T-helper 2 cell treated with Interferon-gamma antibody and Interleukin-4, amounts not matched to agents 100 ng/mL and 5 ng/mL, for 36 hours (primary cell): ENCODE measurements around the gene KAT6B. TPM values are rescaled to one million over a fixed set of nuclear protein-coding genes. Genes with fewer than 3 reads are reported as not detected.
"Not testable (repeated sequence)": the region's sequence is repeated elsewhere in the genome, so short reads cannot be mapped to it uniquely, and the experiment has no call there.

Experiments used
- intact Hi-C: fragments of 100-400 bp; cut with micrococcal nuclease; formaldehyde crosslinking; loops from one replicate; pipeline ENCODE4 v1.15.1; 2023
- total RNA-seq: library from RNA; stranded (reverse); gene quantifications from 2 replicates; pipeline ENCODE4 v1.2.3, GENCODE V29; 2022

The KAT6B gene
- total RNA-seq, 1 donor from 2014 or later = 29.9 TPM

DNA sequence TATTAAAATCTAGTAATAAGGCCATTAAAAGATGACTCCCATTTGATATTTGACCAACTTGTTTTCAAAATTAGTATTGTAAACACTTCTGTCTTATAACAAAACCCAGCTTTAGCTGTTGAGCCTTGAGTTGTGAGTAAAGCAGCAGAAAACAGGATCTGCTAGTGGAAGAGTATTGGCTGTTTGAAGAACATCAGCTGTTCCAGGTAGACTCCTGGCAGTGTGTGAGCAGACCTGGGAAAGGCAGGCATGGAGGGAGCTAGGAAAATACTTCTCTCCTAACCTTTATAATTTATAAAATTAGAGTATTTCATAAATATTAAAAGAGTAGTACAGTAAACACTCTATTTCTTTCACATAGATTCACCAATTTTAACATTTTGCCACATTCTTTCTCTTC is 29.0 kb downstream of the KAT6B start:
- intact Hi-C loops = no loop called here

DNA sequence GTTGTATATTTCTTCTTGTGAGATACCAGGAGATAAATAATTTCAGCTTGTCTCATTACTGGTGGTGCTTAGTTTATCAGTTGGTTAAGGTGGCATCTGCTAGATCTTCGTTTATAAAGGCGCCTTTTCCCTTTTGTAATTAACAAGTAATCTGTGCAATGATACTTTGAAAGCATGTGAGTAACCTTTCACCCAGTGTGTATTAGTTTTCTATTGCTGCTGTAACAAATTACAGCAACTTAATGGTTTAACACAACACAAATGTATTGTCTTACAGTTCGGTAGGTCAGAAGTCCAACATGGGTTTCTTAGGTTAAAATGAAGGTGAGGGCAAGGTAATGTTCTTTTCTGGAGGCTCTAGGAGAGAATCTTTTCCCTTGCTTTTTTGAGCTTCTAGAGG is 30.5 kb downstream of the KAT6B start:
- intact Hi-C loops = no loop called here

DNA sequence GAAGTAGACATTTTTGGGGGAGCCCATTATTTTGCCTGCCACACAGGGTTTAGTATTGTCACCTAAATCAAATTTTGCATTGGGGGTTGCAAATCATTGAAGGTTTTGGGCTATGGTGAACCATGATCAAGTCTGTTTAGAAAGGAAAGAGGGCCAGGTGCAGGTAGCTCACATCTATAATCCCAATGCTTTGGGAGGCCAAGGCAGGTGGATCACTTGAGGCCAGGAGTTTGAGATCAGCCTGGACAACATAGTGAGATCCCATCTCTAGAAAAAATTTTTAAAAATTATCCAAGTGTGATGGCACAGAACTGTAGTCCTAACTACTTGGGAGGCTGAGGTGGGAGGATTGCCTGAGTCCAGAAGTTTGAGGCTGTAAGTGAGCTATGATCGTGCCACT is 31.2 kb downstream of the KAT6B start:
- intact Hi-C loops = no loop called here

DNA sequence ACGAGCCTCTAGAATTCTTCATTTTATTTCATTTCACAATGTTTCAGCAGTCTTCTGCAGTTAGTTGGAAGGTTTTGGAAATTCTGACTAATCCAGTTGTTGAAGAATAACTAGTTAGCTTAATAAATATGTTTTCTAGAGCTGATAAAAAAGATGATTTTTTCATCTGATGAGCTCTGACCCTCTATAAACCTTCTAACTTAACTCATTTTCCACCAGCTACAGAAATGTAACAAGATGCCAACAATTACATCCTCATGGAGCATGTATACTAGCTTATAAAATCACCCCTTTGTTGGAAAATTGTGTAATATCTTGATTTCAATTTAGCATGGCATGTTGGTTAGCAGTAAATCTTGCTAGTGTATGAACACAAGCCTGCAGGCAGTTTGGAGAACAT is 33.1 kb downstream of the KAT6B start:
- intact Hi-C loops = no loop called here

DNA sequence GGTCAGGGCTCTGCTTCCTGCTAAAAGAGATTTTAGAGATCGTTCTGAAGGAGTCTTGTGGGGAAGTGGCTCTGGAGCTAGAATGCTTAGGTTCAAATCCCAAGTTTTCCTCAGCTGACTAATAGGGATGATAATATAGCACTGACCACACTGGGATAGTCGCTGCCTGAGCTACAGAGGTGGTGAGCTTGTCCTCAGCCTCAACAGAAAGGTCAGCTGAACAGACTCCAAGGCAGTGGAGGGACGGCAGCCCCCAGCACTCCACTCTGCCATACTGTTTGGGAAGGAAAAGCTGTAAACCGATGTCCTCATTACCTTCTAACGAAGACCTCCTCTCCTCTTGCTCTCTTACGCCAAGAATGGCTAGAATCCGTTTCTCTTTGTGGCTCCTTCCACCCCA is 36.2 kb downstream of the KAT6B start:
- intact Hi-C loops = no loop called here

DNA sequence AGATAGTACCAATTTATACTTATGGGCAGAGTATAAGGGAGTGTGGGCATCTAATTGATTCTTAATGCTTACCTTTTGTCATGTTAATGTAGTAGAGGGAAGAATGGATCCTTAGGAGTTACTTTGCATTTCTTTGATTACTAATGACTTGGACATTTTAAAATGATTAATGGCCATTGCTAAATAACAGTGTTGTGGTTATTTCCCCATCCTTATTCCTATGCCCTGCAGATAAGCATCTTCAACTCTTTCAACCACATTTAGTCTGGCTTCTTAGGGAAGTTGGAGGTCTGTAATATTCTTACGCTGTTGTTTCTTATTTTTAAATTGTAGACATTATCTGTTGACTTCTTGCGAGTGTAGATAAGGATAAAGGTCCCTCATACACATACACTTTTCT is 37.2 kb downstream of the KAT6B start:
- intact Hi-C loops = no loop called here

DNA sequence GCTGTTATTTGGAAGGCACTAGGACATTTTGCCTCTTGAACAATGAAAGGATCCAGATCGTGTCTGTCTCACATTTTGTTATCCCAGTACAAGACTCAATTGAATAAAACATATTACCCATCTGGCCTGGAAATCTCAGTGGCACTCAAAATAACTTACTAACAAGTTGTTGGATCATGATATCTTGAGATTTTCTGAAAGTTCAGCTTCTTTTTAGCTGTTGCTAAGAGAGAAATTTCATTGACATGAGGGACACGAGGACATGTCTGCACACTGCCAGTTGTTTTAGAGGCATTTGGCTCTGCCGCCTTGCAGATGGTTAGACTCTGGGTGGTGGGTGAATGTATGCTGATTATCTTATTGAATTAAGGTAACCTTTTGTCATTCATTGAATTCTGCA is 41.0 kb downstream of the KAT6B start:
- intact Hi-C loops = no loop called here

DNA sequence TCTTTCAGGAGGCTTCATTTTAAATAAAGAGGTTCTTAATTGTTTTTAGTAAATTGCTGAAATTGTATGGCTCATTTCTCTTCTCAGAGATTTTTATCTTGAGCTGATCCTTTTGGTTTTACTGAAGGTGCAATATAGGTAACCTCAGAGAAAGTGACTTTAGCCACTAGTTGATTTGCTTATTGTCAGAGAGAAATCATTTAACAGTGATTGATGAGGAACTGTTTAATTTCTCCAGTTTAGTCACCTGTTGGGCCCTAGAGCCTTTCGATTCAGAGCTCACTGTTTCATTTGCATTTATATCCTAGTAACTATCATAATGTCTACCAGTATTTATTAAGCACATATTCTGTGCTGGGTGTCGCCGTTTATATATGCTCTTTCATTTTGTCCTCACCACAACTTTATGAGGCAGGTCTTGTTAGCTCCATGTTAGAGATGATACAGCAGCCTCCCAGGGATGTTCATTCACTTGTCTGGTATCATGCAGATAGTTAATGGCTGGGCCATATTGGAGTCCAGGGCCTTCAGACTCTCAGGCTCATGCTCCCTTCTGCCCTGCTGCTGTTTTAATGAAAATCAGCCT is 42.1 kb downstream of the KAT6B start:
- intact Hi-C loops = no loop called here

DNA sequence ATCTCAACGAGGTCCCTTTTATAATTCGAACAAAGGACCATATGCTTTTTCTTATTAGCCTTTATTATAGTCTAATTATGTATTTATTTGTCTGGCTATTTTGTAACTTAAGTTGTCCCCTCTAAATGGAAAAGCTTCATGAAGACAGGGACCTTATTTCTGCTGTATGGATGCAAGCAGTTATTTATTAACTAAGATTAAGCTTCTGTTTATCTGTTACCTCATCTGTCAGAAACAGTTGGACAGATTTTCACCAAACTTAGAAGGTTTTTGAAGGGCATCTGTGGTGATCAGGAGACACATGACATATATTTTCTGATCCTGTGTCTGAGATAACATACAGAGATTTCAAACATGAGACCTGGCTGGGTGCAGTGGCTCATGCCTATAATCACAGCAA is 43.2 kb downstream of the KAT6B start:
- intact Hi-C loops = no loop called here

DNA sequence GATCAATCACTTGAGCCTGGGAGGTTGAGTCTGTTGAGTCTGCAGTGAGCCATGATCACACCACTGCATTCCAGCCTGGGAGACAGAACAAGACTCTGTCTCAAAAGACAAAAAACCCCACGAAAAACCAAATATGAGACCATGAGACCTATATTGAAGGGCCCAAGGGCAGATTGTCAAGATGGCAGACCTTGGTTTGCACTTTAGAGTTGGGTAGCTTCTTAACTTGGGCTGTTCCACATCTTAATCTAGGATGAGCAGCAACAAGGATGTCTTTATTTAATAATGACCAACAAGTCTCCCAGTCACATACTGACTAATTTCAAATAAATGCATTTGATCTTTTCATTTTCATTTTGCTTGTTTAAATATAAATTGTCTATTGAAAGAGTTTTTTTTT is 43.8 kb downstream of the KAT6B start:
- intact Hi-C loops = no loop called here

DNA sequence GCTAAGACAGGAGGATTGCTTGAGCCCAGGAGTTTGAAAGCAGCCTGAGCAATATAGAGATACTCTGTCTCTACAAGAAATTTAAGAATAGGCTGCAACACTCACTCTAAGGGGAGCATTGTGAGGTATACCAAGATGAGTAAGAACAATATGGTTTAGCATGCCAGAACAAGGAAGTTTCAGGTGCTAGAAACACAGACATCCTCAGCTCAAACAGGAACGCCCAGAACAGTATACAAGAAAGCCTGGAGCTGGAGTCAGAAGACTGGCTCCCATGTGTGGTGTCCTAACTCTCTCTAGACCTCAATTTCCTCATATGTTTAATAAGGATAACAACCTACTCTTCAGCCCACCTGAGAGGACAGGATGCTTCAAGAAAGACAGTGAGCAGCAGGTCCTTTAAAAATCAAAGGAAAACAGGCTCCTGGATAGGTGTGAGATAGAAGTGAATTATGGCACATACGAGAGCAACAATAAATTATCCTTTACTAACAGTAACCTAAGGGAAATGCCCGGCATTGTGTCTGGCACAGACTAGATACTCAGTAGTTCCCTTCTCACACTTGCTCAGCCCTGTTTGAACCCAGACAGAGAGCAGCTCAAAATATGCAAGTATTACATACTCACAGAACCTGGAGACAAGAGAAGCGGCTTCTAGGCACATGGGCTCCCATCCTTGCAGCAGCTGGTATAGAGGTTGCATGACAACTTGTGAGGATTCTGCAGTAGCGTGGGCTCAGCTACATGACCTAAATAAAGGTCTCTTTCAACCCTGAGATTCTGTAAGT is 45.4 kb downstream of the KAT6B start:
- intact Hi-C loops = no loop called here

DNA sequence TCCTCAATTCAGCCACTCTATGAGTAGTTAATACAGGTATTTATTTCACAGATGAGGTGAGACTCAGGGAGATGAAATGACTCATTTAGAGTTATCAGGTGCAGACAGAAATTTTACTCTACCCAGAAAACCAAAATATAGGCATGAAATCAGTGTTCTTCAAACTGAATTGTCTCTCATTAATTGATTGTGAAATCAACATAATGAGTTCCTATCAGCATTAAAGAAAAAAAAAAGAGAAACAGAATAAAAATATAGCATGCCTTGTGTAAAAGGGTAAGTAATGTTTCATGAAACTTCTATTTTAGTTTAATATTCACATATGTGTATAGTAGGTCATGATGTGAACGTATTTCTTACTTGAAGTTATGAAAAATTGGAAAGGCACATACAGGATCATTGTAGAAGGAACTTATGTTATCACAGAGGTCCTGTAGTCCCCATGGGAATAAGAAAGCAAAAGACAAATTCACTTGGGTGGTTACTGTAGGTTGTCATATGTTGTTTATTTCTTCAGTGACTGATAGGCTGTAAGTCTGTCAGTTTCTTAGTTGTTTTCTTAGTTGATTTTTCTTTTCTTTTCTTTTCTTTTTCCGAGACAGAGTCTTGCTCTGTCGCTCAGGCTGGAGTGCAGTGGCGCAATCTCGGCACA is 47.5 kb downstream of the KAT6B start:
- intact Hi-C loops = no loop called here

DNA sequence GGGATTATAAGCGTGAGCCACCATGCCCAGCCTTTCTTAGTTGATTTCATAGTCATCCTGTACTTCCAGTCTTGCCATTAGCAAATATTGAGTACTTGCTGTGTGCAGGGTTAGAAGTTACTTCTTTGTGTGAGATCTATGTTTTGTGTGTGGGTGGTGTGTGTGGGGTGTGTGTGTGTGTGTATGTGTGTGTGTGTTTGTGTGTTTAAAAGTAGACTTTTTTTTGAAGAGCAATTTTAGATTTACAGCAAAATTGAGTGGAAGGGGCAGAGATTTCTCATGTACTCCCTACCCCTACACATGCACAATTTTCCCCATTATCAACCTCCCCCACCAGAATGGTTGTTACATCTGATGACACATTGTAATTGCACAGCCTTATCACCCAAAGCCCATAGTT is 48.2 kb downstream of the KAT6B start:
- intact Hi-C loops = no loop called here

DNA sequence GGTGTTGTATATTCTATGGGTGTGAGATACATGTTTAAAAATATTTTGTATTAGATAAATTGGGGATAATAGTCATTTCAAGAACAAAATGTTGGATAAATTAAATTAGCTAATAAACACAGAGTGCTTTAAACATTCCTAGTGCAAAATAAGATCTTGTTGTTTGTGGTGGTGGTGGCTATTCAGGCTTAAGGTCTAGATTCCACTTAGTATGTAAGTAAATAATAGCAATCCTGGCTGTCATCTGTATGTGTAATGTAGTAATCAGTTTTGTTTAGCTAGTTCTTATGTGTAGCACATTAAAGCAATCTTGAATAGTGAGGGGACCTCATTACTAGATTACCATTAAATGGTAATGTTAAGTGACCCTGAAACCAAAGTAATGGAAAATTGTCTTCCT is 48.7 kb downstream of the KAT6B start:
- intact Hi-C loops = no loop called here

DNA sequence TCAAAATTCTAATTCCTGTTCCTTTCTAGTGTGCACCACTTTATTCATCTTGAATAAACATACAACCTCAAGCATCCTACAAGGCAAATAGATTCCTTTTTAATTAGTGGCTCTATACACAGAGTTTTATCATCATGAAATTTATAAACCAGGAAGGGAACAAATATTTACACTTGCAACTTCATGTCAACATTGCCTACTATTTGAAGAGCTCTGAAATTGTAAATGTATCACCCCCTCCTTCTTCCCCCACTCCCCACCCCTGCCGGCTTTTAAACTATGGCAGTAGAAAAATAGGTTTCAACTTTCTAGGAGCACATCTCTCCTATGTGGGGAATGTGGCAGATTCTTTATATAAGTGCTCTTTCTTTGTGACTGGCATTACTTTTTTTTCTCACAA is 49.6 kb downstream of the KAT6B start:
- intact Hi-C loops = no loop called here

DNA sequence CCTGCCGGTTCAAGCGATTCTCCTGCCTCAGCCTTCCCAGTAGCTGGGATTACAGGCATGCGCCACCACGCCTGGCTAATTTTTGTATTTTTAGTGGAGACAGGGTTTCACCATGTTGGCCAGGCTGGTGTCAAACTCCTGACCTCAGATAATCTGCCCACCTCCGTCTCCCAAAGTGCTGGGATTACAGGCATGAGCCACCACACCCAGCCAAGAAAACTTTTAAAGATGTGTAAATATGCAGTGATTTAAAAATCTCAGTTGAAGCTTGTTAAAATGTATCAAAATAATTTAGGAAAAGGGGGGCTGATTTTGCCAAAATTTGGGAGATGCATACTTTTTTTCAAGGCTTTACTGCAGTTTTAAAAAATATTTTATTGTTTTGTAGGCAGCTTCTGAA is 50.7 kb downstream of the KAT6B start:
- intact Hi-C loops = not testable (repeated sequence)

DNA sequence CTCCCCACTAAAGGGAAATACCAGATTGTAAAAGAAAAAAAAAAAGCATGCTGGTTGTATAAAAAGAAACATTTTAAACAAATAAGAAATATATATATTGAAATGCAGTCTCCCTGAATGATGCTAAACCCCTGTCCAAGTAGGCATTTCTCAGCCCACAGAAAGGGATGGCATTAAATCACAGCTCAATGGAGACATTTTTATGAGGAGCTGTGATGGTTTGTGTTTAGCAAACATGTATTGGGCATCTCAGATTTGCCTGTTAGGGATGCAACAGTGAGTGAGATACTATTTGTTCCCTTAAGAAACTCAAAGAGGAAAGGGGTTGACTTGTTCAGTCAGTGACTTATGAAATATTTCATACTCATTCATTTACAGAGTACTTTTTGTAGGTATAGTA is 51.5 kb downstream of the KAT6B start:
- intact Hi-C loops = no loop called here

DNA sequence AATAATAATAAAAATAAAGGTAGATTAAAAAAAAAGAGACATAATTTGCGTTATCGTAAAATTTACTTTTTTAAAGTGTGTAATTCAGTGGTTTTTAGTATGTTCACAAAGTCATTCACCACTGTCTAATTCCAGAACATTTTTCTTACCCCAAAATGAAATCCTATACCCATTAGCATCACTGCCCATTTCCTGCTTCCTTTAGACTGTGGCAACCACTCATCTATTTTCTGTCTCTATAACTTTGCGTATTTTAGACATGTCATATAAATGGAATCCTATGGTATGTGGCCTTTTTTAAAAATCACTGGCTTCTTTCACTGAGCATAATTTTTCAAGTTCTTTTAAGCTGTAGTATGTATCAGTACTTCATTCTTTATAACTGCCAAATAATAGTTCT is 53.6 kb downstream of the KAT6B start:
- intact Hi-C loops = no loop called here

DNA sequence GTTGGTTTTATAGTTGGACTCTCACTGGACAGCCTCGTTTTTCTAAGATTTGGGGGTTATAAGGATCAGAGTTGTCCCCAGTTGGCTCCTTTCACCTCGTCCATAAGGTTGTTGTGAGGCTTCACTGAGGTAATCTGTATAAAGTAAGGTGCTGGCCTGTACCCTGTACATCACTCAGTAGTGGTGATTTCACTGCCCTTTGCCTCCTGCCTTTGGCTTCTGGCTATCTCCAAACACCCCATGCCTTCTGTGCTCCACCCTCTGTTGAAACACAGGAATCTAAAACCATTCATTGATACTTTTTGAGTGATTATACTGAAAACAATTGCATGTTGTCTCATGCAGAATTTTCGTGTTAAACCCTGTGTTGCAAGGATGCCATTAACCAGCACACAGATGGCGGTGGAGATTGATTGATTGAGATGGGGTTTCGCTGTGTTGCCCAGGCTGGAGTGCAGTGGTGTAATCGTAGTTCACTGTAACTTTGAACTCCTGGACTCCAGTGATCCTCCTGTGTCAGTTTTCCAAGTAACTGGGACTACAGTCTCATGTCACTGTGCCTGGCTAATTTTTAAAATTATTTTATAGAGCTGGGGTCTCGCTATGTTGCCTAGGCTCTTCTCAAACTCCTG is 55.0 kb downstream of the KAT6B start:
- intact Hi-C loops = no loop called here

DNA sequence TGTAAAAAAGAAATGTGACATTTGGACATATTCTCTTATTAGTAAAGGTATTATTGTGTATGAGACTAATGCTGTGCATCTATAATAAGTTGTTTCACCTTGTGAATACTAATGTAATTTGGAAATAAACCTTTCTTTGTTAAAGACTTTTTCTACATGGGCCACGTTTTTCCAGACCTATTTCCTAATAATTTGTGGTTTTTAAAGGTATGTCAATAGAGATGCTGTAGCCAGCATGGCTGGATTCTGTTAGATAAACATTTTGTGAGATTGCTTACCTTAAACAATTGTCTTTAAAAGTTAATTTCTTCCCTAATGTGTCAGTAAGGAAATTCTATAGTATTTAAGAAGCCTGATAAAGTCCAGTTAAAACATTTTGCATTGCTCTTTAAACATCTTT is 56.0 kb downstream of the KAT6B start:
- intact Hi-C loops = no loop called here

DNA sequence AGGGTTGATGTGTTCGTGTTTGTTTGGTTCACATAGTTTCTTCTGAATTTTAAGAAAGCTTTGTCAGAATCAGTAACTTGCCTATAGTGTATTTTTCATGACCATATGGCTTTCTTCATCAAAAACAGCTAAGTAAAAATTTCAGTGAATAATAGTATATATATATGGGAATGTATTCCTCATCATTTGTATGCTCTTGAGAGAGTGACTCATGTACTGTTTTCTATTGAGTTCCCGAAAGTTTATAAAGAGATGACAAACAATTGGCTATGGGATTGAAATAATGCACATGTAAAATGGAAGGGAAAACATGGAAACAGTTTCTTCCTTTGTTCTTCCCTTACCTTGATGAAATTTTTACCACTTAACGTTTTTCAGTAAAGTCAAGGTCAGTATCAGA is 56.4 kb downstream of the KAT6B start:
- intact Hi-C loops = no loop called here

DNA sequence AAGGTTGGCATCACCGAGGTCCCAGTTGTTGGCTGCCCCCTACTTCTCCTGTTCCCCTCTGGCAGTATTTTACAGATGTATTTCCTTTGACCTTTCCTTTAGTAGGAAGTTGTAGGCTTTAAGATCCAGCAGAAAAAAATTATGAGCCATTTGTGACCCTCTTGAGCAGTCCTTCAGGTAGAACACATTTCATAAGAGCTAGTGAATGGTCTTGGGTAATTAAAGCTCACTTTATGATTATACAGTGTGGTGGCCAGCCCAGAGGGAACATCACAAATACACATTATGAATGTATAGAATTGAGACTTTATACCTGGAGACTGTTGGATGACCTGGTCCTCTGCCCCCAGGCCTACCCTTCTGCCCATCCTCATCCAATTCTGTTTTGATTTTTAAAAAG is 57.0 kb downstream of the KAT6B start:
- intact Hi-C loops = no loop called here
